ENCODE measurements around the gene FHIP1A.

Gene FHIP1A

DNA sequence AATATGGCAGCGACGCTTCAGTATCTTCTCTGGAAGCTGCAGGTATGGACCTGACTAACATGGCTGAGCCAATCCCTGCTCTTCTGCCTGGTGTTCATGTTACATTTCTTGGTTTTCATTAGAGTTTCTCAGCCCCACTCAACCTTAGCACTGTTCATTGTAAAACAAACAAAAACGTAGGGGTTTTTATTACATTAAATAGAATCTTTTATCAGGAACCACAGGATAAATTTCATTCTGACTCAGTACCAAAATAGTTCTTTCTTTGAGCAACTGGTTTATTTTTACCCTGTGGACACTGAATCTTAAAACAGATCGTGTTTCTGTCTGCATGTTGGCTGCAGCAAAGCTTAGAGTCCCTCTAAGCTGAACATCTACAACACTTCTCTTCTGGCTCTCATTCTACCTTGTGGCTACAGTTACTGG lies 27.1 kb downstream of the FHIP1A start:
- no peak for DNase-seq (ENCODE audit: low read depth)
- TF ChIP-seq, protein P1, sequence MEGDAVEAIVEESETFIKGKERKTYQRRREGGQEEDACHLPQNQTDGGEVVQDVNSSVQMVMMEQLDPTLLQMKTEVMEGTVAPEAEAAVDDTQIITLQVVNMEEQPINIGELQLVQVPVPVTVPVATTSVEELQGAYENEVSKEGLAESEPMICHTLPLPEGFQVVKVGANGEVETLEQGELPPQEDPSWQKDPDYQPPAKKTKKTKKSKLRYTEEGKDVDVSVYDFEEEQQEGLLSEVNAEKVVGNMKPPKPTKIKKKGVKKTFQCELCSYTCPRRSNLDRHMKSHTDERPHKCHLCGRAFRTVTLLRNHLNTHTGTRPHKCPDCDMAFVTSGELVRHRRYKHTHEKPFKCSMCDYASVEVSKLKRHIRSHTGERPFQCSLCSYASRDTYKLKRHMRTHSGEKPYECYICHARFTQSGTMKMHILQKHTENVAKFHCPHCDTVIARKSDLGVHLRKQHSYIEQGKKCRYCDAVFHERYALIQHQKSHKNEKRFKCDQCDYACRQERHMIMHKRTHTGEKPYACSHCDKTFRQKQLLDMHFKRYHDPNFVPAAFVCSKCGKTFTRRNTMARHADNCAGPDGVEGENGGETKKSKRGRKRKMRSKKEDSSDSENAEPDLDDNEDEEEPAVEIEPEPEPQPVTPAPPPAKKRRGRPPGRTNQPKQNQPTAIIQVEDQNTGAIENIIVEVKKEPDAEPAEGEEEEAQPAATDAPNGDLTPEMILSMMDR (IDR thresholded peaks at IDR 0.05; ENCODE audit: insufficient read depth, low read depth, low read length, missing control alignments), result no peak

DNA sequence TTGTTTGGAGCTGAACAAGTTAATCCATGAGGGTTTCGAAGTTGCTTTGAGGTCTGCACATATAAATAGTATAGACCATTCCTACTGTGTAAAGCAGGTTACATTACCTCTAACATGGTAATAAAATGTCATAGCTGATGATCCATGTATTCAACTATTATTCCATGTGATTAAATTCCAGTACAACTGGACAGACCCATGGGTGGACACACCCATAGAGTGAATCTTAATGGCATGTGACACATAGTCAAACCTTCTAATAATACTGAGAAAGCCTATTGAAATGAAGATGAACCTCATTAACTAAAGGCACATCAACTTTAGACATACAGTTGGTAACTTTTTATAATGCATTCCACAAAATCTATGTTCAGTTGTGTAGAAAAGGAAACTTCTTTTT lies 28.5 kb downstream of the FHIP1A start:
- H3K4me3 ChIP-seq (ENCODE audit: low read depth, low read length), result no peak overlapping the region
- DNase-seq (ENCODE audit: low read depth), result no peak
- TF ChIP-seq, protein P1 (IDR thresholded peaks at IDR 0.05; ENCODE audit: insufficient read depth, low read depth, low read length, missing control alignments), result no peak

More for the DNA sequence above, 27.1 kb downstream of the FHIP1A start:
- no peak overlapping the region for H3K4me3 ChIP-seq (ENCODE audit: low read depth, low read length)

DNA sequence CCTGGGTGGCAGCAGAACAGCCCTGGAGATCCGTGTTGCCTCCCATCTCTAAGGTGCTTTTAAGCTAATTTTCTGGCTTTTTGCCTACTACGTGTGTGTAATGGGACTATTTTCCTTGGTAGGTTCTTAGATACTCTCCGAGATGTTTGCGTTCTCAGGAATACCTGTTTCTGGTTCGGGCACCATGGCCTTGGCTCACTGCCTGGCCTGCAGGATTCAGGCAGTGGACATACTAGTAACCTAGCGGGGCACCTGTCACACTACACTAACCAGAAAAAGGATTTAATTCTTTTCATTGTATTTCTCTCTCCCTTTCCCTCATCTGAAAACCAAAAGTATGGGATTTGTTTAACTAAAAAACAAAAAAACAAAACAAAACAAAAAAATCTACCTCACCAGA lies 29.2 kb downstream of the FHIP1A start:
- no peak for DNase-seq (ENCODE audit: low read depth)
- no peak overlapping the region for H3K4me3 ChIP-seq (ENCODE audit: low read depth, low read length)
- TF ChIP-seq, protein P1 (IDR thresholded peaks at IDR 0.05; ENCODE audit: insufficient read depth, low read depth, low read length, missing control alignments), result no peak

DNA sequence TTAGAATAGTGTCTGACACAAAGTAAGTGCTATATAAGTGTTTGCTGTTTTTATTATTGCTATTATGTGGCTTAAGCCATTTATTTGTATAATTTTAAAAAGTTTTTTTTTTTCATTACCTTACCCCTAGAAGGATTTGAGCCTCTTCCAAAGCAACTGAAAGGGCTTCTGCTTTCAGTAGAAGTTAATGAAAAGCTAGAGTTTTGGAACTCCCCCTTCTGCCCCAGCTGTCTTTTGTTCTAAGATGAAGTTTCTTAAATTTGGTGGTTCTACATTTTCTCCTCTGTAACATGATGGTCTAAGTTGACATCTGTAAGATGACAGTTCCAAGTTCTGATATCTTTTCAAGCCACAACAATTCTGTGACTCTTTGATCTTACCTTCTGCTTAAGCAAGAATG lies 30.3 kb downstream of the FHIP1A start:
- TF ChIP-seq, protein P1 (IDR thresholded peaks at IDR 0.05; ENCODE audit: insufficient read depth, low read depth, low read length, missing control alignments), result no peak
- no peak for DNase-seq (ENCODE audit: low read depth)
- H3K4me3 ChIP-seq (ENCODE audit: low read depth, low read length), result no peak overlapping the region

DNA sequence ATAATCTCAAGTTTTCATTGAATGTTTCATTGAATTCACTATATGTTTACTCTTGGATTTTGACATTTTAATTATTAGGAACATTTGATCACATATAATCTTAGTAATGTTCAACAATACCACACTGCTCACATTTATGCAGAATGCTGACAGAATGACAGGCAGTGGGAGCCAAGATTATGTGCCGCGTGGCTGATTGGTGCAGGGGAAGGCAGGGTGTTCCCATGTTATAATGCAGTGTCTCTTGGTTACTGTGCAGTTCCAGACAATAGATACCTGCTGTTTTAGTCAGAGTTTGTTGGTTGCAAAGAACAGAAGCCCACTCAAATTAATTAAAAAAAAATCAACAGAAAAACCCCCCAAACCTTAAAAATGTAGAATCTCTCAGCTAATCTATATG lies 33.0 kb downstream of the FHIP1A start:
- TF ChIP-seq, protein P1 (IDR thresholded peaks at IDR 0.05; ENCODE audit: insufficient read depth, low read depth, low read length, missing control alignments), result no peak
- DNase-seq (ENCODE audit: low read depth), result no peak
- H3K4me3 ChIP-seq (ENCODE audit: low read depth, low read length), result no peak overlapping the region

DNA sequence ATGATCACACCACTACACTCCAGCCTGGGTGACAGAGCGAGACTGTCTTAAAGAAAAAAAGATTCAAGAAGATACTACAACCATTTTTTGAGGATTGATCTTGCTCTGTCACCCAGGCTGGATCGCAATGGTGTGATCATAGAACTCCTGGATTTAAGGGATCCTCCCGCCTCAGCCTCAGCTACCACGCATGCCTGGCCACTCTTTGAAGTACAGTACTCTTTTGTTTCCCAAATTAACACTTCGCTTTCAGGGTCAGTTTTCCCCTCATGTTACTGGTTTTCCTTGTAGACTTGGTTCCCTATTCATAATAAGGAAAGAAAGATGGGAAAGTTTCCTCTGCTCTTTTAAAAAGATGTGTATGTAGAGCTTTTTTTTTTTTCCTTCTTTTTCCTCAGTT lies 34.3 kb downstream of the FHIP1A start:
- no peak for DNase-seq (ENCODE audit: low read depth)
- TF ChIP-seq, protein P1 (IDR thresholded peaks at IDR 0.05; ENCODE audit: insufficient read depth, low read depth, low read length, missing control alignments), result no peak
- no peak overlapping the region for H3K4me3 ChIP-seq (ENCODE audit: low read depth, low read length)

DNA sequence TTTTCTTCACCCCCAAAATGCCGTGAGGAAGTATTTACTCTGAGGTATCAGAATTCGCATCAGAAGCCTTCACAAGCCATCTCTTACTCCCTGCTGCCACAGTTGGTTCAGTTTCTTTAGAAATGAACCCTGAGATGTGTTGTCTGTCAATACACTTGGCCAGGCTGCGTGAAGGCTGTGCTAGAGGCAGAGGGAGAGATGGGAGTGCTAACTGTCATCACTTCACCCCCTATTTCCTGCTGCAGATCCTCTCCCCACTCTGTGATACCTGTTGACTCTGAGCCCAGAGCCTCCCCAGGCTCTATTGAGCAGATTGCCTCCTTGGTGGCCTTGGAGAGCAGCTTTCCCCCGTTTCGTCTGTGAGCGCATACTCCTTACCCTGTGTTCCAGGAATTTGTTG lies 34.8 kb downstream of the FHIP1A start:
- DNase-seq (ENCODE audit: low read depth), result no peak
- no peak overlapping the region for H3K4me3 ChIP-seq (ENCODE audit: low read depth, low read length)
- TF ChIP-seq, protein P1 (IDR thresholded peaks at IDR 0.05; ENCODE audit: insufficient read depth, low read depth, low read length, missing control alignments), result no peak
